NCI-H1930 (cell line): Measurements from ENCODE around the gene IDH3B.

Source experiments
- DNase-seq, 2 experiments: peaks; one replicate each; lab custom pipeline; 2025; lab: John Stamatoyannopoulos, UW

IDH3B gene

GRCh38 chr20:2617099-2617714 lies 46.8 kb downstream of the IDH3B start:
- no peak for DNase-seq

DNA sequence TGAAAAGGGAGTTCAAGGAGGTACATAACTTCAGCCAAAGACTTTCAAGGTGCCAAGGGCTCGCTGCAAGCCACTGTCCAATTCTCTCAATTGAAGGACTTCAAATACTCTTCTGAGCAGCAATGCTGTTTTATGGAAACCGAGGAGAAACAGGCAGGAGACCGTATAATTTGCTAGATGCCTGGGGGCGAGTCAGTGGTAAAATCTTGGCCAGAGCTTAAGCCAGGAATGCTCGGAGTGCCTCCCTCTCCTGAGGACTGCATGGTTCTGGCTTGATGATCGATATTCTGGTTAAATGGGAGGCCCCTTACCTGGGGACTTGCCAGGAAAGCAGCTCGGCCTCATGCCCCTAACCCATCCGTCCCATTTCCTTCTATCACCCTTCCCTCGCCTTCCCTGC lies 47.4 kb downstream of the IDH3B start:
- no peak for DNase-seq

DNA sequence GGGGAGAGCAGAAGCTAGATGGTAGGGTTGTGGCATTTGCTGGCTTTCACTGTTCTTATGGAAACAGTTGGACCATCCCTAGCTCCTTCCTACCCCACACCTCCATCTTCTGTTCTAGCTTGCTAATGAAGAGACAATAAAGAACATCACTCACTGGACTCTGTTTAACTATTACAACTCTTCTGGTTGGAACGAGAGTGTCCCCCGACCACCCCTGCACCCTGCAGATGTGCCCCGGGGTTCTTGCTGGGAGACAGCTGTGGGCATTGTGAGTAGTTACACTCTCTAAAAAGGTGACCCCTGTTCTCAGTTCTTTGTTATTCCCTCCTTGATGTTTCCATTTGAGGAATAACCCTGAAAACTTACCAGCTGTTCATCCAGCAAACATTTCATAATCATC lies 51.9 kb downstream of the IDH3B start:
- DNase-seq: no peak

GRCh38 chr20:2610941-2611720 lies 52.9 kb downstream of the IDH3B start:
- no peak for DNase-seq

- no peak for DNase-seq
Observed at GRCh38 chr20:2610326-2610725, 53.7 kb downstream of the IDH3B start.
